Osteocyte (in vitro differentiated cells): ENCODE results near the gene GRHL3. TPM values are rescaled to one million over a fixed set of nuclear protein-coding genes. Genes with fewer than 3 reads are reported as not detected.

Experiments
- DNase-seq: peaks from one replicate; pipeline ENCODE4 v3.0.0; 2021; ENCODE audit warnings: mixed read lengths; ENCODE audit not compliant: unreplicated experiment; ENCODE audit errors: extremely low spot score
- H3K27ac Mint-ChIP-seq: one replicate; pipeline ENCODE4 v1.8.0; 2021; ENCODE audit warnings: mild to moderate bottlenecking, mixed read lengths; ENCODE audit not compliant: unreplicated experiment
- H3K27me3 Mint-ChIP-seq: one replicate; pipeline ENCODE4 v1.8.0; 2021; ENCODE audit warnings: mixed read lengths; ENCODE audit not compliant: unreplicated experiment
- H3K36me3 Mint-ChIP-seq: one replicate; pipeline ENCODE4 v1.8.0; 2021; ENCODE audit warnings: mixed read lengths; ENCODE audit not compliant: unreplicated experiment
- H3K4me1 Mint-ChIP-seq: one replicate; pipeline ENCODE4 v1.8.0; 2021; ENCODE audit warnings: mixed read lengths; ENCODE audit not compliant: unreplicated experiment
- H3K4me3 Mint-ChIP-seq: one replicate; pipeline ENCODE4 v1.8.0; 2021; ENCODE audit warnings: mild to moderate bottlenecking, moderate library complexity, mixed read lengths; ENCODE audit not compliant: unreplicated experiment
- H3K9me3 Mint-ChIP-seq: one replicate; pipeline ENCODE4 v1.8.0; 2021; ENCODE audit warnings: mixed read lengths; ENCODE audit not compliant: unreplicated experiment
- CTCF ChIP-seq: fragments of 200-600 bp; sonication (generic); IDR thresholded peaks from 2 replicates; pipeline ENCODE4 v1.5.0; 2021; ENCODE audit warnings: antibody characterized with exemption, mild to moderate bottlenecking, moderate library complexity
- total RNA-seq: library from RNA; stranded (reverse); gene quantifications from 2 replicates; pipeline ENCODE4 v1.2.1, GENCODE V29; 2021

The GRHL3 gene
- total RNA-seq, 1 donor from 2014 or later, result not detected

GRCh38 chr1:24362396-24362795 lies 43.2 kb downstream of the GRHL3 start:
- H3K36me3 Mint-ChIP-seq, result peaks cover 11% of the 10 kb centered on the region
- peaks cover 34% of the 10 kb centered on the region for H3K4me1 Mint-ChIP-seq
- no peak overlapping the region for H3K4me3 Mint-ChIP-seq
- no peaks in the 10 kb centered on the region for H3K27me3 Mint-ChIP-seq
- no peaks in the 10 kb centered on the region for H3K9me3 Mint-ChIP-seq
- DNase-seq, result no peak
- TF ChIP-seq CTCF, result no peak
- no peak overlapping the region for H3K27ac Mint-ChIP-seq

- no peak for TF ChIP-seq CTCF
- Mint-ChIP-seq H3K36me3 (peaks cover 6% of the 10 kb centered on the region), H3K27ac (no peak overlapping the region), H3K27me3 (no peaks in the 10 kb centered on the region), H3K9me3 (no peaks in the 10 kb centered on the region), H3K4me1 (peaks cover 34% of the 10 kb centered on the region), H3K4me3 (no peak overlapping the region)
- no peak for DNase-seq
Observed at GRCh38 chr1:24362982-24363614, 43.9 kb downstream of the GRHL3 start.

GRCh38 chr1:24363994-24364393 lies 44.8 kb downstream of the GRHL3 start:
- no peaks in the 10 kb centered on the region for H3K9me3 Mint-ChIP-seq
- H3K4me1 Mint-ChIP-seq, result peaks cover 34% of the 10 kb centered on the region
- peaks cover 6% of the 10 kb centered on the region for H3K36me3 Mint-ChIP-seq
- DNase-seq, result no peak
- no peak overlapping the region for H3K4me3 Mint-ChIP-seq
- no peak overlapping the region for H3K27ac Mint-ChIP-seq
- H3K27me3 Mint-ChIP-seq, result no peaks in the 10 kb centered on the region
- no peak for TF ChIP-seq CTCF

- no peak for TF ChIP-seq CTCF
- H3K27ac Mint-ChIP-seq, result peak overlapping the region; percentile 53
- H3K4me3 Mint-ChIP-seq, result no peak overlapping the region
Observed at GRCh38 chr1:24364605-24364974, 45.4 kb downstream of the GRHL3 start.

GRCh38 chr1:24364975-24365678 lies 46.0 kb downstream of the GRHL3 start:
- no peak overlapping the region for H3K4me3 Mint-ChIP-seq
- H3K4me1 Mint-ChIP-seq, result peaks cover 34% of the 10 kb centered on the region
- DNase-seq, result no peak
- TF ChIP-seq CTCF, result no peak
- peaks cover 6% of the 10 kb centered on the region for H3K36me3 Mint-ChIP-seq
- H3K9me3 Mint-ChIP-seq, result no peaks in the 10 kb centered on the region
- peak overlapping the region; percentile 53 for H3K27ac Mint-ChIP-seq
- H3K27me3 Mint-ChIP-seq, result no peaks in the 10 kb centered on the region

More at GRCh38 chr1:24364605-24364974, 45.4 kb downstream of the GRHL3 start:
- Mint-ChIP-seq H3K36me3 (peaks cover 6% of the 10 kb centered on the region), H3K27me3 (no peaks in the 10 kb centered on the region), H3K9me3 (no peaks in the 10 kb centered on the region), H3K4me1 (peaks cover 34% of the 10 kb centered on the region)
- DNase-seq, result no peak
